Measurements from ENCODE around the gene DGCR6L. TPM values are rescaled to one million over a fixed set of nuclear protein-coding genes. Genes with fewer than 3 reads are reported as not detected.
"Not testable (repeated sequence)": the region's sequence is repeated elsewhere in the genome, so short reads cannot be mapped to it uniquely, and the experiment has no call there.

Gene DGCR6L
- total RNA-seq, 2 experiments from 2014 or later: 40.4 to 41.2 TPM

- POLR2A ChIA-PET: no interaction called here
- CTCF ChIA-PET: no interaction called here
Observed at GRCh38 chr22:20267441-20268278, 52.2 kb downstream of the DGCR6L start.

DNA sequence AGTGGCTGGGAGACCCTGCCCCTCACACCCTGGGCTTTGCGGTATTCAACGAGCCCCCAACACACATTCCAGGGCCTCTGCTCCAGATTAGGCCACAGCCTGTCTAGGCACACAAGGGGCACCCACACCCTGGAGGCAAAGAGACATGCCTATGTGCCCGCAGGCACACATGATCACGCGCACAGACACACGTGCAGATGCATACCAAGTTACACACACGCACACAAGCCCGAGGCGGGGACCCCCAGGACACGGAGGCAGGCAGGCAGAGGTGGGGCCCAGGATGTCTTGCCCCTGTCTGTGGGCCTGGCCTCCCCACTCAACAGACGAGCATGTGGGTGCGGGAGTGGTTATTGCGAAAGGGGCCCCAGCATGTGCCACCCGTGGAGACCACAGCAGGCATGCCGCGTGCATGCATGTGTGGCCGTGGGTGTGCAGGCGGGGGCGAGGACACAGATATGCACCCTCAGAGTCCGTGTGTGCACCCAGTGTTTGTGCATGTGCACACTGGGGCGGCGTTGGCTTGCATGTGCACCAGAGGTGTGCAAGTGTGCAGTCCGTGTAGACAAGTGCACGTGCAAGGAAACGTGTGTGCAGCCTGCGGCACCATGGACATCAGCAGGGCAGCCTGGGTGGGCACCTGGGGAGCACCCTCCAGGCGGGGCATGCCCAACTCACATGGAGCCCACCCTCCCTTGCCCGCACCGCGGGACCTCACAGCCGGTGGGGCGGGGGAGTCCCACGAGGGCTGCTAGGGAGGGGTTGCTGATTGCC is 53.0 kb downstream of the DGCR6L start:
- POLR2A ChIA-PET, CTCF ChIA-PET: not testable (repeated sequence)

DNA sequence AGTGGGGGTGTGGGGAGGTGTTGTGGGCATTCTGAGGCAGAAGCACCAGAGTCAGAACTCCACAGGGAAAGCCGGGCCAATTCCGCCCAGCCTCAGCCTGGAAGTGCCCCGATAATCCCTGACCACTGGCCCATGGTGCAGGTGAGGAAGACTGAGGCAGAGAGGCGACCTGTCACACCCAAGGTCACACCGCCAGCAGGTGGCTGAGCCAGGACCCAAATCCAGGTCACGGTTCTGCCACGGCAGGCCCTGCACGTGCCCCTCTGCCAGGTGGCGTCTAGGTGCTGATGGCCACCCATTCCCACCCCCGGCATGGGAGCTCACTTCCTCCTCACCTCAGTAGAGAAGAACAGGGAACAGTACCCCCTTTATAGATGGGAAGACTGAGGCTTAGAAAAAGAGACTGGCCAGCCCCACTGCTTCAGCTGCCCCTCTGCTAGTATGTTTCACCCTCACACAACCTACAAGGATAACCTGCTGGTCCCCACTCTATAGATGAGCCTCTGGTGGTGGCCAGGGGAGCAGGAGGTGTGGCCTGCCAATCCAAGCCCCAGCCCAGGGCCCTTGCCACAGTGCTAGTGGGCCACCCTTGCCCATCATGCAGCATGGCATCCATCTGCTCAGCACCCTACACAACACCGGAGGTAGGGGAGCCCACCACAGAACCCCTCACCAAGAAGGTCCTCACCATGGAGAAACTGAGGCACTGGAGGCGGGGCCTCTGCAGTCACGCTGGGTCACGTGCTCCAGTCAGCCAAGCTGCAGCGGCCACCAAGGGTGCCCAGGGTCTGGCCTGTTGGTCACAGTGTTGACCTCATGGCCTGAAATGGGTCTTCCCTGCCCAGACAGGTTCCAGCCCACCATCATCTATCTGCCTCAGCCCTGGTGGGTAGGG is 53.8 kb downstream of the DGCR6L start:
- POLR2A ChIA-PET, CTCF ChIA-PET: not testable (repeated sequence)

DNA sequence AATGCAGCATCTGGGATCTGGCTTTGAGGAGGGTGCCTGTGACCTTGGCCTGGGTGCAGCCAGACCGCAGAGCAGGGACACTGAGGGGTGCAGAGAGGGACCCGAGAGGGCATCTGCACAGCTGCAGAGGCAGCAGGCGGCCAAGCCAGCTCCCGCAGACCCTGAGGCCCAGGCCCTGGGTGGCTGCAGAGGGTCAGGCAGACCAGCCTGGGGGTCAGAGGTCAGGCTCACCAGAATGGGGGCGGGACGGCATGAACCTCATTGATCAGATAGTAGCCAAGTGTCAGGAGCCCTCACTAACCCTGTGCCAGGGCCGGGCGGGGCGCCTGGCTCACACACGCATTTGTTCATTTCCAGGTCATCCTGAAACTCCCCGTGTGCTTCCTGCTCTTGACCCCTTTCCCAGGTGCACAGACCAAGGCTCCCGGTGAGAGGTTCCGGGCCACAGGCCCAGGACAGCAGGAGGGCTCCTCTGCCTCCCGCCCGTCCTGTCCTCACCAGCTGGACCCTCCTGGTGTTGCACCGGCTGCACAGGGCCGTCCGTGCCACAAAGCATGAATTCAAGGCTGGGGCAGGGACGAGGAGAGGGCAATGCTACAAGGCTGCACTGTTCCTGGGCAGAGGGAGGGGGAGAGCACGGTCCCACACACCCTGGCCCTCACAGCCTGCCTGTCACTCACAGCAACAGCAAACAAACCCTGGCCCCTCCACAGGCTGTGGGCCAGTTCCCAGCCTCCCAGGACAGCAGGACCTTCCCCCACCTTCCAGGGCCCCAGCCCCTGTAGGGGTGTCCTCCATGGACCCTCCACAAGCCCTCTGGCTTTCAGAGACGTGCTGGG is 55.0 kb downstream of the DGCR6L start:
- ChIA-PET CTCF (no interaction called here), POLR2A (no interaction called here)

Other genes starting within 250 kb of the DGCR6L start
- 10 to 100 TPM; 64.9 to 67.9 TPM for gene DGCR8, start 239.8 kb downstream of the DGCR6L start, total RNA-seq
- 100 to 1,000 TPM; 446 to 470 TPM for gene RANBP1, start 204.0 kb downstream of the DGCR6L start, total RNA-seq
- 100 to 1,000 TPM; 122 to 125 TPM for gene TRMT2A, start 202.8 kb downstream of the DGCR6L start, total RNA-seq
- gene ZDHHC8, start 188.3 kb downstream of the DGCR6L start, total RNA-seq: 10 to 100 TPM; 86.6 to 87.0 TPM
- not detected for gene CCDC188, start 169.0 kb downstream of the DGCR6L start, total RNA-seq
- 1 to 10 TPM; 2.3 to 2.4 TPM for gene RTN4R, start 51.7 kb downstream of the DGCR6L start, total RNA-seq
- gene ZNF74, start 74.1 kb upstream of the DGCR6L start, total RNA-seq: 10 to 100 TPM; 15.4 to 15.9 TPM
- under 1 TPM; 0.08 to 0.21 TPM for gene SCARF2, start 117.8 kb upstream of the DGCR6L start, total RNA-seq
- 10 to 100 TPM; 13.9 to 14.8 TPM for gene KLHL22, start 175.7 kb upstream of the DGCR6L start, total RNA-seq
- gene MED15, start 187.6 kb upstream of the DGCR6L start, total RNA-seq: 10 to 100 TPM; 84.2 to 90.1 TPM

All from activated CD8-positive, alpha-beta memory T cell treated with anti-CD3 and anti-CD28 coated beads for 36 hours (primary cell).